Mammary epithelial cell (primary cell): ENCODE measurements around the gene STAMBPL1.

ENCODE experiments used
- CTCF ChIP-seq, 2 donors: IDR thresholded peaks in 1 of 2; conservative IDR thresholded peaks in 1 of 2; 2 replicates each; pipeline ENCODE4 v1.5.1; 2011 to 2012; ENCODE audit warnings: inconsistent platforms in 2 of 2, low read length in 2 of 2, mild to moderate bottlenecking in 2 of 2, control low read depth in 1 of 2, low read depth in 1 of 2; ENCODE audit not compliant: insufficient read depth in 1 of 2; ENCODE audit errors: extremely low read depth in 1 of 2
- EZH2 ChIP-seq: IDR thresholded peaks from 2 replicates; pipeline ENCODE4 v1.6.1; 2012; ENCODE audit warnings: low read length, inconsistent platforms, borderline replicate concordance

DNA sequence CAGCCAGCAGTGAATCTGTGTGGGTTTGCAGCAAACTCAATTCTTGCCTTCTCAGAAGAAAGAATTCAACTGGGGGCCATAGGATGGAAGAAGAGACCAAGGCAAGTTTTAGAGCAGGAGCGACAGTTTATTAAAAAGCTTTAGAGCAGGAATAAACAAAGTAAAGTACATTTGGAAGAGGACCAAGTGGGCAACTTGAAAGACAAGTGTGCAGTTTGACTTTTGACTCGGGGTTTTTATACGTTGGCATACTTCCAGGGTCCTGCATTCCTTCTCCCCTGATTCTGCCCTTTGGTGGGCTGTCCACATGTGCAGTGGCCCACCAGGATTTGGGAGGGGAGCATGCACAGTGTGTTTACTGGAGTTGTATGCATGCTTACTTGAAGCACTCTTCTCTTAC is 25.4 kb upstream of the STAMBPL1 start:
- TF ChIP-seq CTCF (conservative IDR thresholded peaks at IDR 0.05 in 1 of 2, IDR thresholded peaks at IDR 0.05 in 1 of 2; ENCODE audit: extremely low read depth in 1 of 2, insufficient read depth in 1 of 2, low read depth in 1 of 2, low read length in 2 of 2) (no peak), EZH2 (no peak)
